ENCODE results near the gene AK8.

AK8 gene

GRCh38 chr9:132806306-132806705 is 71.8 kb downstream of the AK8 start:
- H3K9me3 ChIP-seq (ENCODE audit: severe bottlenecking), result no peaks in the 10 kb centered on the region
- TF ChIP-seq, protein P1, sequence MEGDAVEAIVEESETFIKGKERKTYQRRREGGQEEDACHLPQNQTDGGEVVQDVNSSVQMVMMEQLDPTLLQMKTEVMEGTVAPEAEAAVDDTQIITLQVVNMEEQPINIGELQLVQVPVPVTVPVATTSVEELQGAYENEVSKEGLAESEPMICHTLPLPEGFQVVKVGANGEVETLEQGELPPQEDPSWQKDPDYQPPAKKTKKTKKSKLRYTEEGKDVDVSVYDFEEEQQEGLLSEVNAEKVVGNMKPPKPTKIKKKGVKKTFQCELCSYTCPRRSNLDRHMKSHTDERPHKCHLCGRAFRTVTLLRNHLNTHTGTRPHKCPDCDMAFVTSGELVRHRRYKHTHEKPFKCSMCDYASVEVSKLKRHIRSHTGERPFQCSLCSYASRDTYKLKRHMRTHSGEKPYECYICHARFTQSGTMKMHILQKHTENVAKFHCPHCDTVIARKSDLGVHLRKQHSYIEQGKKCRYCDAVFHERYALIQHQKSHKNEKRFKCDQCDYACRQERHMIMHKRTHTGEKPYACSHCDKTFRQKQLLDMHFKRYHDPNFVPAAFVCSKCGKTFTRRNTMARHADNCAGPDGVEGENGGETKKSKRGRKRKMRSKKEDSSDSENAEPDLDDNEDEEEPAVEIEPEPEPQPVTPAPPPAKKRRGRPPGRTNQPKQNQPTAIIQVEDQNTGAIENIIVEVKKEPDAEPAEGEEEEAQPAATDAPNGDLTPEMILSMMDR (IDR thresholded peaks at IDR 0.05; ENCODE audit: low read depth, low read length), result no peak
- no peaks in the 10 kb centered on the region for H3K27me3 ChIP-seq (ENCODE audit: insufficient read depth, low read depth, severe bottlenecking)
- H3K27ac ChIP-seq, result no peak overlapping the region
- no peak overlapping the region for H3K4me3 ChIP-seq (ENCODE audit: low read depth, low read length)
- H3K36me3 ChIP-seq, result no peaks in the 10 kb centered on the region
- no peak for DNase-seq

GRCh38 chr9:132804576-132805295 is 73.3 kb downstream of the AK8 start:
- Histone ChIP-seq H3K4me3 (ENCODE audit: low read depth, low read length) (no peak overlapping the region), H3K27ac (no peak overlapping the region), H3K9me3 (ENCODE audit: severe bottlenecking) (no peaks in the 10 kb centered on the region), H3K36me3 (no peaks in the 10 kb centered on the region), H3K27me3 (ENCODE audit: insufficient read depth, low read depth, severe bottlenecking) (no peaks in the 10 kb centered on the region)
- peak; percentile 58 for DNase-seq
- TF ChIP-seq, protein P1 (IDR thresholded peaks at IDR 0.05; ENCODE audit: low read depth, low read length), result no peak

DNA sequence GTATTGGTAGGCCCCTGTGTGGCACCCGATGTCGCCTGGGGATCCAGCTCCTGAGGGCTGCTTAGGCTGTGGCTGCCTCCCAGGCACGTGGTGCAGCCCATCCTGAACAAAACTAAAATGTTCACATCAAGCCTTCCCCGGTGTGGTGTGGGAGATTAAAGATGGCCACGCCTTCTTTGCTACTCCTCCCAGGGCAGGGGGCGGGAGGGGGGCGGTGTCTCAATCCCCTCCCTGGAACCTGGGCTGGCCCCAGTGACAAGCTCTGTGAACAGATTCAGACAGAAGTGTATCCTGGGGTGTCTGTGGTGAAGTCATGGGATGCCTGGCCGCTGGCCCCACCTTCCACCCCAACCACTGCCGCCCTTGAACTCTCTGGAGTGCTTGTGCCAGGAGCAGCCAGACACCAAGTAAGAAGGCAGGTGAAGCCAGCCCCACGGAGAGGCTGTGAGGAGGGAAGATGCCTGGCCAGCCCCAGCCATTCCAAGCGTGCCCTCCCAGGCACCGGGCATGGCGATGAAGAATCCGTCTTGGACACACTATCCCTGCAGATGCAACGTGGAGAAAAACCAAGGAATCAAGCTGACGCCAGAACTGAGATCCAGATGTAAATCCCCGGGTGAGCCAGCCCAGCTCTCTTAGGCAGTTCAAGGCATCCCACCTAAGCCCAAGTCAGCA is 75.8 kb downstream of the AK8 start:
- Histone ChIP-seq H3K27ac (no peak overlapping the region), H3K27me3 (ENCODE audit: insufficient read depth, low read depth, severe bottlenecking) (no peaks in the 10 kb centered on the region), H3K4me3 (ENCODE audit: low read depth, low read length) (no peak overlapping the region), H3K9me3 (ENCODE audit: severe bottlenecking) (no peaks in the 10 kb centered on the region), H3K36me3 (no peaks in the 10 kb centered on the region)
- TF ChIP-seq, protein P1 (IDR thresholded peaks at IDR 0.05; ENCODE audit: low read depth, low read length), result no peak
- DNase-seq, result peak; percentile 68

DNA sequence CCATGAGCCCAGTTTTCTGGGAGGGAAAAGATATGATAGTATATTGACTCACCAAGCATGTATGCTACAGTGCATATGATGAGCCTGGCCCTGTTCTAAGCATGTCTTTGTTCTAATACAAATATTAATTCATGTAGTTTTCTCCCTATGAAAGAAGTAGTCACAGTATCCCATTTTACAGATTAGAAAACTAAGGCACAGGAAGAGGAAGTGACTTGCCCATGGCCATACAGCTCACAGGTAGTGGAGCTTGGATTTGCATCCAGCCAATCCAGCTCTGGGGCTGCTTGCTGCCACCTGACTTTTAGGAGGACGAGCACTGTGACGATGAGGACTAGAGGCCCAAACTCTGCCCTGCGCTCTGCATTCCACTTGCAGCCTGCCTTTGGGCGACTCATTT is 76.4 kb downstream of the AK8 start:
- H3K9me3 ChIP-seq (ENCODE audit: severe bottlenecking), result no peaks in the 10 kb centered on the region
- H3K36me3 ChIP-seq, result no peaks in the 10 kb centered on the region
- no peak for DNase-seq
- no peaks in the 10 kb centered on the region for H3K27me3 ChIP-seq (ENCODE audit: insufficient read depth, low read depth, severe bottlenecking)
- TF ChIP-seq, protein P1 (IDR thresholded peaks at IDR 0.05; ENCODE audit: low read depth, low read length), result no peak
- H3K4me3 ChIP-seq (ENCODE audit: low read depth, low read length), result no peak overlapping the region
- H3K27ac ChIP-seq, result no peak overlapping the region

- no peaks in the 10 kb centered on the region for H3K27me3 ChIP-seq (ENCODE audit: insufficient read depth, low read depth, severe bottlenecking)
- TF ChIP-seq, protein P1 (IDR thresholded peaks at IDR 0.05; ENCODE audit: low read depth, low read length), result peak; percentile 78
Measured at GRCh38 chr9:132800038-132800648, 77.9 kb downstream of the AK8 start.

More at GRCh38 chr9:132800038-132800648, 77.9 kb downstream of the AK8 start:
- no peaks in the 10 kb centered on the region for H3K36me3 ChIP-seq
- H3K9me3 ChIP-seq (ENCODE audit: severe bottlenecking), result no peaks in the 10 kb centered on the region
- H3K27ac ChIP-seq, result no peak overlapping the region
- H3K4me3 ChIP-seq (ENCODE audit: low read depth, low read length), result no peak overlapping the region
- peak; percentile 79 for DNase-seq
